Colonic mucosa (tissue), 4 donors: ENCODE results near the gene ITGA1. TPM values are rescaled to one million over a fixed set of nuclear protein-coding genes. Genes with fewer than 3 reads are reported as not detected.

Source experiments
- DNase-seq: peaks from one replicate; pipeline ENCODE4 v3.0.0-alpha.2; 2020
- H3K27ac ChIP-seq: fragments of 200-600 bp; one replicate; pipeline ENCODE4 v1.8.0; 2021
- H3K27me3 ChIP-seq: fragments of 200-600 bp; one replicate; pipeline ENCODE4 v1.8.0; 2021
- H3K36me3 ChIP-seq: fragments of 200-600 bp; one replicate; pipeline ENCODE4 v1.8.0; 2021
- H3K4me1 ChIP-seq: fragments of 200-600 bp; one replicate; pipeline ENCODE4 v1.8.0; 2021; ENCODE audit warnings: mild to moderate bottlenecking
- H3K4me3 ChIP-seq: fragments of 200-600 bp; one replicate; pipeline ENCODE4 v1.8.0; 2021
- H3K9ac ChIP-seq, 2 donors: one replicate each; pipeline ENCODE4 v1.7.0; 2013; ENCODE audit warnings: control low read depth in 2 of 2, low read depth in 2 of 2, low read length in 2 of 2
- H3K9me3 ChIP-seq: fragments of 200-600 bp; one replicate; pipeline ENCODE4 v1.8.0; 2021
- intact Hi-C: fragments of 100-400 bp; cut with DNase I; formaldehyde crosslinking; loops from one replicate; pipeline ENCODE4 v1.14.1; 2022
- total RNA-seq, 2 donors: library from RNA; stranded (reverse); fragmentation: NEBNext Ultra II Directional in 1 of 2; extraction: Animal tissue kit (Norgen Biotek cat#: 25700) in 1 of 2; gene quantifications; one replicate each; pipeline ENCODE4 v1.2.1, GENCODE V29; 2021
- TF ChIP-seq, protein P1 (sequence below): fragments of 200-600 bp; IDR thresholded peaks from one replicate; pipeline ENCODE4 v1.8.0; 2022; ENCODE audit warnings: antibody characterized with exemption, mild to moderate bottlenecking
- donor health status: healthy.
- donor health status: DM: no; HTN: no; CAD: no.
- donor health status: DM: no; HTN: no; CAD: no.

ITGA1 gene
- total RNA-seq, 2 donors from 2014 or later: 19.2 to 52.5 TPM

DNA sequence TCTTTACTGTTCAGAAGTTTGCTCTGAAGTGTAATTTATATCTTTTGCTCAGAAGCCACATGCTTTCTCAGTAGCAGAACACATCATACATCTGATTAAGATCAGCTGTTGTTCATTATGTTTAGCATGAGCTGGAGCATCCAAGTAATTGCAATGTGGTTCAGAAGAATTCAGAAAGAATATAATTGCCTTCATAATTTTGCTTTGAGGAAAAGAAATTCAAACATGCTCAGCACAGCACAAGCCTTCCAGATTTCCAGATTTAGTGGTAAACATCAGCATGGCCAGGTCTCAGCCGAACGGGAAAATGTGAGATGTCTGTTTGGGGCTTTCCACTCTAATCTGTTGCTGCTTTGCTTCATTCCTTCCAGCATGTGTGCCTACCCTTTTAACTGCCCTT lies 65.9 kb downstream of the ITGA1 start:
- TF ChIP-seq, protein P1, sequence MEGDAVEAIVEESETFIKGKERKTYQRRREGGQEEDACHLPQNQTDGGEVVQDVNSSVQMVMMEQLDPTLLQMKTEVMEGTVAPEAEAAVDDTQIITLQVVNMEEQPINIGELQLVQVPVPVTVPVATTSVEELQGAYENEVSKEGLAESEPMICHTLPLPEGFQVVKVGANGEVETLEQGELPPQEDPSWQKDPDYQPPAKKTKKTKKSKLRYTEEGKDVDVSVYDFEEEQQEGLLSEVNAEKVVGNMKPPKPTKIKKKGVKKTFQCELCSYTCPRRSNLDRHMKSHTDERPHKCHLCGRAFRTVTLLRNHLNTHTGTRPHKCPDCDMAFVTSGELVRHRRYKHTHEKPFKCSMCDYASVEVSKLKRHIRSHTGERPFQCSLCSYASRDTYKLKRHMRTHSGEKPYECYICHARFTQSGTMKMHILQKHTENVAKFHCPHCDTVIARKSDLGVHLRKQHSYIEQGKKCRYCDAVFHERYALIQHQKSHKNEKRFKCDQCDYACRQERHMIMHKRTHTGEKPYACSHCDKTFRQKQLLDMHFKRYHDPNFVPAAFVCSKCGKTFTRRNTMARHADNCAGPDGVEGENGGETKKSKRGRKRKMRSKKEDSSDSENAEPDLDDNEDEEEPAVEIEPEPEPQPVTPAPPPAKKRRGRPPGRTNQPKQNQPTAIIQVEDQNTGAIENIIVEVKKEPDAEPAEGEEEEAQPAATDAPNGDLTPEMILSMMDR: no peak
- Histone ChIP-seq H3K36me3 (no peaks in the 10 kb centered on the region), H3K4me3 (no peak overlapping the region), H3K27me3 (no peaks in the 10 kb centered on the region), H3K4me1 (no peaks in the 10 kb centered on the region), H3K27ac (no peak overlapping the region), H3K9ac (no peak overlapping the region), H3K9me3 (no peaks in the 10 kb centered on the region)
- intact Hi-C loops: no loop called here
- no peak for DNase-seq

DNA sequence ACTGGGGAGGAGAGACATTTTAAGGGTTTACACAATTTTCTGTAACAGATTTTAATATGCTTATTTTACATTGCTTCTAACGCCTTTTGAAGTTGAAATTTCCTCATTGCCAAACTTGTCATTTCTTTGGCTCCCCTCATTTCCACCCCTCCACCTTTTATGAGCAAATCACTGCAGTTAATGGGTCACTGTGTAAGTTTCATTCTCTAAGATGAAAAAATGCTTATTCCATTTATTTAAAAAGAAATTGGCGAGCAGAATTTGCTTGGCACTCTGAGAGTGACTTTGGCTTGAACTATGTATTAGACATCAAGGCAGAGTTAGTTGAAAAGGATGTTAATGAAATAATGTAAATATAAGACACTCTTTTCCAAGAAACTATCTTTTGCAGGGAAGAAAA lies 66.6 kb downstream of the ITGA1 start:
- intact Hi-C loops: no loop called here
- Histone ChIP-seq H3K9me3 (no peaks in the 10 kb centered on the region), H3K9ac (no peak overlapping the region), H3K4me1 (no peaks in the 10 kb centered on the region), H3K4me3 (no peak overlapping the region), H3K27me3 (no peaks in the 10 kb centered on the region), H3K36me3 (no peaks in the 10 kb centered on the region), H3K27ac (no peak overlapping the region)
- no peak for DNase-seq
- TF ChIP-seq, protein P1: no peak

DNA sequence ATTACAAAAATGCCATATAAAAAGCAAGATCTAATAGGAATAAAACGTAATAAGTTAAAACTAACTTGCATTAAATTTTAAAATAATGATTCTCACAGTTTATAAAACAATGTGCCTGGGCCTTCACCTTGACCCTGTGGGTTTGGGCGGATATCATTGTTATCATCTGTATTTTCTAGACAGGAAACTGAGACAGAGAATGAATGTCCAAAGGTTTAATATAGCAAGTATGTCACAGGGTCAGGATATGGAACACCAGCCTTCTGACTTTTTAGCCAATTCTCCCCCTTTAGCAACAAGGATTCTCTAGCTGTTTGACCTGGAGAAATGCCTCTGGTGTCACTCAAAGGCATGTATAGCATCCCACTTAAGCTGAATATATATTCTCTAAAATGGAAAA lies 67.2 kb downstream of the ITGA1 start:
- DNase-seq: no peak
- Histone ChIP-seq H3K36me3 (no peaks in the 10 kb centered on the region), H3K9ac (no peak overlapping the region), H3K4me3 (no peak overlapping the region), H3K4me1 (no peaks in the 10 kb centered on the region), H3K9me3 (no peaks in the 10 kb centered on the region), H3K27me3 (no peaks in the 10 kb centered on the region), H3K27ac (no peak overlapping the region)
- intact Hi-C loops: no loop called here
- TF ChIP-seq, protein P1: no peak

DNA sequence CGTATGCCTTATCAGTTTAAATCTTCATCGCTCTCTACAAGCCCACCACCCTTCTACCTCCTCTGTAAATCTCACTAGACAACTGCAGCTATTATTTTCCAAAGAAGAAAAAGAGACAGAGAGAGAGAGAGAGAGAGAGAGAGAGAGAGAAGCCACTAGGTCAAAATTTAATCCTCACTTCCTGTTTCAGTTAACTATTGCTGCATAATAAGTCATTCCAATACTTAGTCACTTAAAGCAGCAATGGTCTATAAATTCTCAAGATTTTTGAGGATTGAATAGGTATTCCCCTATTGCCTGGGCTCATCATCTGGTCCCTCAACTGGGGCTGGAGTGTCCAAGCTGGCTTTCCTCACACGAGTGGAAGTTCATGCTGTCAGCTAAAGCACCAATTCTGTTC lies 68.8 kb downstream of the ITGA1 start:
- H3K9ac ChIP-seq: no peak overlapping the region
- intact Hi-C loops: no loop called here
- TF ChIP-seq, protein P1: no peak
- no peaks in the 10 kb centered on the region for H3K36me3 ChIP-seq
- no peaks in the 10 kb centered on the region for H3K4me1 ChIP-seq
- H3K27me3 ChIP-seq: no peaks in the 10 kb centered on the region
- H3K27ac ChIP-seq: no peak overlapping the region
- no peak for DNase-seq
- no peaks in the 10 kb centered on the region for H3K9me3 ChIP-seq
- no peak overlapping the region for H3K4me3 ChIP-seq

DNA sequence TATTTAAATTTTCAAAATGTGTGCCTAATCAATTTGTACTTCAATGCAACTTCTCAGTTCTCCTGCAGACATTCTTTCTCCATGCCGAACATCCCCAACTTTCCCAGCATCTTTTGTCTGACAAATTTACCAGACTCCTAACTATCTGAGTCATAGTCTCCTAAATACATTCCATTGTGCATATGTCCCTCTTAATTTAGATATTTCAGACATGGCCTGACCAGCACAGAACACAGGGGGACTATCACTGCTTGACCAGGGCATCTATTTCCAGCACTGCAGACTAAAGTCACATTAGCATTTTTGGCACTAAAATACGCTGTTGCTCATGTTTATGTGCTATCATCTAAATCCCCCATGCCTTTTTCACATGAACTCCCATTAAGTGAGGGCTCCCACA lies 71.9 kb downstream of the ITGA1 start:
- H3K4me3 ChIP-seq: no peak overlapping the region
- no peaks in the 10 kb centered on the region for H3K4me1 ChIP-seq
- no peak overlapping the region for H3K9ac ChIP-seq
- no peak overlapping the region for H3K27ac ChIP-seq
- H3K36me3 ChIP-seq: no peaks in the 10 kb centered on the region
- intact Hi-C loops: no loop called here
- H3K9me3 ChIP-seq: no peaks in the 10 kb centered on the region
- TF ChIP-seq, protein P1: no peak
- DNase-seq: no peak
- H3K27me3 ChIP-seq: no peaks in the 10 kb centered on the region

DNA sequence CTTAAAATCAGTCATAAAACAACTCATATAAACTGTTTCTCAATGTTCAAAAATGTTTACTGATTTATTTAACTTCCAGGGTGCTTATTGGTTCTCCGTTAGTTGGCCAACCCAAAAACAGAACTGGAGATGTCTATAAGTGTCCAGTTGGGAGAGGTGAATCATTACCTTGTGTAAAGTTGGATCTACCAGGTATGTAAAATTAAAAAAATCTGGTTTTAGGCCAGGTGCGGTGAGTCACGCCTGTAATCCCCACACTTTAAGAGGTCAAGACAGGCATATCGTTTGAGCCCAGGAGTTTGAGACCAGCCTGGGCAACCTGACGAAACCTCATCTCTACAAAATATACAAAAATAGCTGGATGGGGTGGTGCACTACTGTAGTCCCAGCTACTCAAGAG lies 73.7 kb downstream of the ITGA1 start:
- intact Hi-C loops: no loop called here
- no peaks in the 10 kb centered on the region for H3K4me1 ChIP-seq
- no peaks in the 10 kb centered on the region for H3K36me3 ChIP-seq
- TF ChIP-seq, protein P1: no peak
- H3K9ac ChIP-seq: no peak overlapping the region
- no peaks in the 10 kb centered on the region for H3K27me3 ChIP-seq
- H3K9me3 ChIP-seq: no peaks in the 10 kb centered on the region
- DNase-seq: no peak
- no peak overlapping the region for H3K4me3 ChIP-seq
- H3K27ac ChIP-seq: no peak overlapping the region
